Measurements from ENCODE around the gene FCGR2B.
"Not testable (repeated sequence)": the region's sequence is repeated elsewhere in the genome, so short reads cannot be mapped to it uniquely, and the experiment has no call there.

The FCGR2B gene

GRCh38 chr1:161631076-161631475 is 31.9 kb upstream of the FCGR2B start, which contains the start of gene FCGR3B:
Gene FCGR3B (minus strand): TSS chr1:161631176. CDS start chr1:161631094, 82 bp downstream.
- Mint-ChIP-seq H3K27ac (no peak within 1 kb of the TSS), H3K36me3 (ENCODE audit: low read depth) (no peaks in the 10 kb centered on the region), H3K4me3 (no peak within 1 kb of the TSS), H3K9me3 (no peaks in the 10 kb centered on the region), H3K27me3 (ENCODE audit: low read depth, poor library complexity) (peaks cover 53% of the 10 kb centered on the region), H3K4me1 (peaks cover 7% of the 10 kb centered on the region)
- no peak for TF ChIP-seq CTCF (IDR thresholded peaks at IDR 0.05)
- no peak for DNase-seq

- not testable (repeated sequence) for H3K4me1 Mint-ChIP-seq; H3K4me3 Mint-ChIP-seq; H3K36me3 Mint-ChIP-seq (ENCODE audit: low read depth); DNase-seq; H3K27ac Mint-ChIP-seq; H3K9me3 Mint-ChIP-seq
- H3K27me3 Mint-ChIP-seq (ENCODE audit: low read depth, poor library complexity): peaks cover 39% of the 10 kb centered on the region
Measured at GRCh38 chr1:161634993-161635392, 27.9 kb upstream of the FCGR2B start.

GRCh38 chr1:161636189-161636782 is 26.7 kb upstream of the FCGR2B start:
- not testable (repeated sequence) for H3K27ac Mint-ChIP-seq; H3K4me3 Mint-ChIP-seq; H3K9me3 Mint-ChIP-seq; H3K4me1 Mint-ChIP-seq; DNase-seq; H3K36me3 Mint-ChIP-seq (ENCODE audit: low read depth)
- peaks cover 30% of the 10 kb centered on the region for H3K27me3 Mint-ChIP-seq (ENCODE audit: low read depth, poor library complexity)

- not testable (repeated sequence) for H3K9me3 Mint-ChIP-seq, H3K4me3 Mint-ChIP-seq
Measured at GRCh38 chr1:161636976-161637375, 26.0 kb upstream of the FCGR2B start.

GRCh38 chr1:161638251-161638993 is 24.5 kb upstream of the FCGR2B start:
- H3K4me3 Mint-ChIP-seq; H3K36me3 Mint-ChIP-seq (ENCODE audit: low read depth); DNase-seq; H3K4me1 Mint-ChIP-seq; H3K27ac Mint-ChIP-seq; H3K9me3 Mint-ChIP-seq: not testable (repeated sequence)
- H3K27me3 Mint-ChIP-seq (ENCODE audit: low read depth, poor library complexity): peaks cover 30% of the 10 kb centered on the region

More at GRCh38 chr1:161636976-161637375, 26.0 kb upstream of the FCGR2B start:
- H3K27me3 Mint-ChIP-seq (ENCODE audit: low read depth, poor library complexity): peaks cover 27% of the 10 kb centered on the region
- not testable (repeated sequence) for H3K36me3 Mint-ChIP-seq (ENCODE audit: low read depth); H3K27ac Mint-ChIP-seq; H3K4me1 Mint-ChIP-seq; DNase-seq

- not testable (repeated sequence) for DNase-seq; H3K27ac Mint-ChIP-seq; H3K36me3 Mint-ChIP-seq (ENCODE audit: low read depth); H3K4me1 Mint-ChIP-seq; H3K4me3 Mint-ChIP-seq; H3K9me3 Mint-ChIP-seq
- peaks cover 31% of the 10 kb centered on the region for H3K27me3 Mint-ChIP-seq (ENCODE audit: low read depth, poor library complexity)
Measured at GRCh38 chr1:161639203-161639602, 23.7 kb upstream of the FCGR2B start.

GRCh38 chr1:161642697-161643096 is 20.2 kb upstream of the FCGR2B start:
- H3K4me3 Mint-ChIP-seq; DNase-seq; H3K27ac Mint-ChIP-seq; H3K4me1 Mint-ChIP-seq; H3K36me3 Mint-ChIP-seq (ENCODE audit: low read depth); H3K9me3 Mint-ChIP-seq: not testable (repeated sequence)
- H3K27me3 Mint-ChIP-seq (ENCODE audit: low read depth, poor library complexity): peaks cover 27% of the 10 kb centered on the region

GRCh38 chr1:161643481-161644208 is 19.3 kb upstream of the FCGR2B start:
- peaks cover 27% of the 10 kb centered on the region for H3K27me3 Mint-ChIP-seq (ENCODE audit: low read depth, poor library complexity)
- not testable (repeated sequence) for DNase-seq; H3K4me1 Mint-ChIP-seq; H3K4me3 Mint-ChIP-seq; H3K9me3 Mint-ChIP-seq; H3K27ac Mint-ChIP-seq; H3K36me3 Mint-ChIP-seq (ENCODE audit: low read depth)

- H3K36me3 Mint-ChIP-seq (ENCODE audit: low read depth); H3K4me3 Mint-ChIP-seq; DNase-seq; H3K27ac Mint-ChIP-seq; H3K9me3 Mint-ChIP-seq; H3K4me1 Mint-ChIP-seq: not testable (repeated sequence)
- peaks cover 27% of the 10 kb centered on the region for H3K27me3 Mint-ChIP-seq (ENCODE audit: low read depth, poor library complexity)
Measured at GRCh38 chr1:161644855-161645254, 18.1 kb upstream of the FCGR2B start.
